ENCODE measurements around the gene ARMC8. TPM values are rescaled to one million over a fixed set of nuclear protein-coding genes. Genes with fewer than 3 reads are reported as not detected.

ARMC8 gene
- total and polyA plus RNA-seq, 2 donors (not counting 1 experiment from before 2014, with no cell fraction given): 35.3 to 81.1 TPM

DNA sequence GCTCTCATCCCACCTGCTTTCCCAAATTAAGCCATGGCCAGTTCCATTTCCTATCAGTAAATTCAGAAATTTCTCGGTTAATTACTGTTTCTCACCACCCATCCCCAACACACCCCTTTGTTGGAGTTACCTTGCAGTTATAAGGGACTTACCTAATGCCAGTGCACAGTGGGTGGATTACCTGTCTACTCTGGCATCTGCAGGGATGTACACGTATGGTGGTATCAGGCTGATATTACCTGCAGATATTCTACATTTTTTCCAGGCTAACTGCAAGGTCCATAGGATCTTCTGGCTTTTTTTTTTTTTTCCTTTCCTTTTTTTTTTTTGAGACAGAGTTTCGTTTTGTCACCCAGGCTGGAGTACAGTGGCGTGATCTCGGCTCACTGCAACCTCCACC is 153.4 kb downstream of the ARMC8 start:
- Histone ChIP-seq H3K9me3 (ENCODE audit: control extremely low read depth in 1 of 3, control insufficient read depth in 2 of 3, insufficient read depth in 1 of 3, low read length in 2 of 3) (peaks cover 2 to 11% (median 2%) of the 10 kb centered on the region in 3 donors), H3K9ac (ENCODE audit: low read length) (no peak overlapping the region), H3K4me3 (ENCODE audit: control extremely low read depth in 1 of 5, extremely low read depth in 1 of 5, insufficient read depth in 1 of 5, low read depth in 2 of 5, low read length in 4 of 5) (no peak overlapping the region), H4K20me1 (ENCODE audit: control insufficient read depth, insufficient read depth, low read length, poor library complexity, severe bottlenecking) (no peaks in the 10 kb centered on the region), H3K27me3 (replicated peaks in 1 of 4; ENCODE audit: control extremely low read depth in 1 of 4, control insufficient read depth in 3 of 4, insufficient read depth in 4 of 4, low read length in 3 of 4) (peaks cover 0 to 34% (median 4%) of the 10 kb centered on the region in 4 experiments), H3K36me3 (replicated peaks in 1 of 2; ENCODE audit: control extremely low read depth in 1 of 2, control insufficient read depth in 1 of 2, extremely low read depth in 1 of 2, insufficient read depth in 2 of 2, low read length in 1 of 2) (no peaks in the 10 kb centered on the region), H3K4me2 (replicated peaks; ENCODE audit: low read depth, low read length, poor library complexity, severe bottlenecking) (no peak overlapping the region), H3K79me2 (ENCODE audit: control insufficient read depth, insufficient read depth, low read length) (no peaks in the 10 kb centered on the region), H3K4me1 (ENCODE audit: control insufficient read depth in 2 of 2, insufficient read depth in 2 of 2, low read length in 2 of 2) (no peaks in the 10 kb centered on the region), H3K27ac (ENCODE audit: low read length in 2 of 2) (no peak overlapping the region), H2AFZ (ENCODE audit: insufficient read depth, low read depth, low read length, poor library complexity, severe bottlenecking) (no peak overlapping the region)
- H3K27me3 Mint-ChIP-seq: peaks cover 64% of the 10 kb centered on the region
- 100% methylated on average over 1 of the region's 5 CpGs for WGBS (ENCODE audit: insufficient coverage)
- POLR2A ChIA-PET: no interaction called here
- no peaks in the 10 kb centered on the region for H3K4me1 Mint-ChIP-seq
- intact Hi-C loops (cut with micrococcal nuclease): no loop called here
- no peak overlapping the region for H3K27ac Mint-ChIP-seq
- CTCF ChIA-PET: interaction anchor here (0.7 kb wide), 1 partner anchor 17 kb away, joined by 3 read pairs; no protein-coding TSS in a partner anchor
- ATAC-seq (ENCODE audit: low read depth) (no peak), DNase-seq (no peak)
- peaks cover 4% of the 10 kb centered on the region for H3K9me3 Mint-ChIP-seq (ENCODE audit: insufficient read depth)
- H3K4me3 Mint-ChIP-seq: no peak overlapping the region
- no peak for TF ChIP-seq EZH2 (IDR thresholded peaks at IDR 0.05; ENCODE audit: borderline replicate concordance, insufficient read depth, low read depth, low read length, poor library complexity, severe bottlenecking)

- Histone ChIP-seq H3K4me1 (ENCODE audit: control insufficient read depth in 2 of 2, insufficient read depth in 2 of 2, low read length in 2 of 2) (peaks cover 6 to 9% of the 10 kb centered on the region in 2 donors), H3K4me2 (replicated peaks; ENCODE audit: low read depth, low read length, poor library complexity, severe bottlenecking) (no peak overlapping the region), H4K20me1 (ENCODE audit: control insufficient read depth, insufficient read depth, low read length, poor library complexity, severe bottlenecking) (no peaks in the 10 kb centered on the region), H3K4me3 (ENCODE audit: control extremely low read depth in 1 of 5, extremely low read depth in 1 of 5, insufficient read depth in 1 of 5, low read depth in 2 of 5, low read length in 4 of 5) (no peak overlapping the region), H2AFZ (ENCODE audit: insufficient read depth, low read depth, low read length, poor library complexity, severe bottlenecking) (no peak overlapping the region), H3K36me3 (replicated peaks in 1 of 2; ENCODE audit: control extremely low read depth in 1 of 2, control insufficient read depth in 1 of 2, extremely low read depth in 1 of 2, insufficient read depth in 2 of 2, low read length in 1 of 2) (no peaks in the 10 kb centered on the region), H3K27me3 (replicated peaks in 1 of 4; ENCODE audit: control extremely low read depth in 1 of 4, control insufficient read depth in 3 of 4, insufficient read depth in 4 of 4, low read length in 3 of 4) (peaks cover 0 to 62% (median 18%) of the 10 kb centered on the region in 4 experiments), H3K9ac (ENCODE audit: low read length) (no peak overlapping the region), H3K9me3 (ENCODE audit: control extremely low read depth in 1 of 3, control insufficient read depth in 2 of 3, insufficient read depth in 1 of 3, low read length in 2 of 3) (peaks cover 2 to 15% (median 5%) of the 10 kb centered on the region in 3 donors), H3K27ac (ENCODE audit: low read length in 2 of 2) (no peak overlapping the region), H3K79me2 (ENCODE audit: control insufficient read depth, insufficient read depth, low read length) (no peaks in the 10 kb centered on the region)
- no peak for TF ChIP-seq EZH2 (IDR thresholded peaks at IDR 0.05; ENCODE audit: borderline replicate concordance, insufficient read depth, low read depth, low read length, poor library complexity, severe bottlenecking)
- TF ChIP-seq, protein P1, sequence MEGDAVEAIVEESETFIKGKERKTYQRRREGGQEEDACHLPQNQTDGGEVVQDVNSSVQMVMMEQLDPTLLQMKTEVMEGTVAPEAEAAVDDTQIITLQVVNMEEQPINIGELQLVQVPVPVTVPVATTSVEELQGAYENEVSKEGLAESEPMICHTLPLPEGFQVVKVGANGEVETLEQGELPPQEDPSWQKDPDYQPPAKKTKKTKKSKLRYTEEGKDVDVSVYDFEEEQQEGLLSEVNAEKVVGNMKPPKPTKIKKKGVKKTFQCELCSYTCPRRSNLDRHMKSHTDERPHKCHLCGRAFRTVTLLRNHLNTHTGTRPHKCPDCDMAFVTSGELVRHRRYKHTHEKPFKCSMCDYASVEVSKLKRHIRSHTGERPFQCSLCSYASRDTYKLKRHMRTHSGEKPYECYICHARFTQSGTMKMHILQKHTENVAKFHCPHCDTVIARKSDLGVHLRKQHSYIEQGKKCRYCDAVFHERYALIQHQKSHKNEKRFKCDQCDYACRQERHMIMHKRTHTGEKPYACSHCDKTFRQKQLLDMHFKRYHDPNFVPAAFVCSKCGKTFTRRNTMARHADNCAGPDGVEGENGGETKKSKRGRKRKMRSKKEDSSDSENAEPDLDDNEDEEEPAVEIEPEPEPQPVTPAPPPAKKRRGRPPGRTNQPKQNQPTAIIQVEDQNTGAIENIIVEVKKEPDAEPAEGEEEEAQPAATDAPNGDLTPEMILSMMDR (IDR thresholded peaks at IDR 0.05): no peak
- Mint-ChIP-seq H3K27me3 (peaks cover 69% of the 10 kb centered on the region), H3K27ac (no peak overlapping the region), H3K4me3 (no peak overlapping the region), H3K4me1 (peaks cover 12% of the 10 kb centered on the region), H3K9me3 (ENCODE audit: insufficient read depth) (peaks cover 7% of the 10 kb centered on the region)
- ChIA-PET CTCF (no interaction called here), POLR2A (no interaction called here)
- intact Hi-C loops (cut with micrococcal nuclease): no loop called here
- WGBS (ENCODE audit: insufficient coverage): 100% methylated on average over 1 of the region's 1 CpG
- DNase-seq (no peak), ATAC-seq (ENCODE audit: low read depth) (no peak)
Observed at GRCh38 chr3:138344754-138345153, 157.7 kb downstream of the ARMC8 start.

Other genes starting within 250 kb of the ARMC8 start
- not detected in 2 replicates for gene CLDN18, start 177.1 kb upstream of the ARMC8 start, total RNA-seq
- gene CLDN18, start 177.1 kb upstream of the ARMC8 start, polyA plus RNA-seq: not detected in 2 replicates
- not detected in 2 replicates for gene DZIP1L, start 71.7 kb upstream of the ARMC8 start, total RNA-seq
- gene DZIP1L, start 71.7 kb upstream of the ARMC8 start, polyA plus RNA-seq: 0.25 TPM in 1 of 2 replicates, not detected in the other
- gene A4GNT, start 54.9 kb upstream of the ARMC8 start, total RNA-seq: not detected in 2 replicates
- not detected in 2 replicates for gene A4GNT, start 54.9 kb upstream of the ARMC8 start, polyA plus RNA-seq
- gene DBR1, start 12.4 kb upstream of the ARMC8 start, total RNA-seq: 22.6 and 27.6 TPM in 2 replicates
- gene DBR1, start 12.4 kb upstream of the ARMC8 start, polyA plus RNA-seq: 7.5 and 8.1 TPM in 2 replicates
- gene NME9, start 142.6 kb downstream of the ARMC8 start, total RNA-seq: not detected in 2 replicates
- 0.17 TPM in 1 of 2 replicates, not detected in the other for gene NME9, start 142.6 kb downstream of the ARMC8 start, polyA plus RNA-seq
- 0.22 and 0.27 TPM in 2 replicates for gene MRAS, start 161.3 kb downstream of the ARMC8 start, total RNA-seq
- gene MRAS, start 161.3 kb downstream of the ARMC8 start, polyA plus RNA-seq: 0.03 and 0.35 TPM in 2 replicates
- gene ESYT3, start 247.3 kb downstream of the ARMC8 start, total RNA-seq: not detected in 2 replicates
- gene ESYT3, start 247.3 kb downstream of the ARMC8 start, polyA plus RNA-seq: not detected in 2 replicates

Data from B cell (primary cell).